GF-D8 (cell line): ENCODE results near the gene SIPA1.

Source experiments
- DNase-seq: peaks from one replicate; lab custom pipeline; 2025; lab: John Stamatoyannopoulos, UW

The SIPA1 gene, protein sequence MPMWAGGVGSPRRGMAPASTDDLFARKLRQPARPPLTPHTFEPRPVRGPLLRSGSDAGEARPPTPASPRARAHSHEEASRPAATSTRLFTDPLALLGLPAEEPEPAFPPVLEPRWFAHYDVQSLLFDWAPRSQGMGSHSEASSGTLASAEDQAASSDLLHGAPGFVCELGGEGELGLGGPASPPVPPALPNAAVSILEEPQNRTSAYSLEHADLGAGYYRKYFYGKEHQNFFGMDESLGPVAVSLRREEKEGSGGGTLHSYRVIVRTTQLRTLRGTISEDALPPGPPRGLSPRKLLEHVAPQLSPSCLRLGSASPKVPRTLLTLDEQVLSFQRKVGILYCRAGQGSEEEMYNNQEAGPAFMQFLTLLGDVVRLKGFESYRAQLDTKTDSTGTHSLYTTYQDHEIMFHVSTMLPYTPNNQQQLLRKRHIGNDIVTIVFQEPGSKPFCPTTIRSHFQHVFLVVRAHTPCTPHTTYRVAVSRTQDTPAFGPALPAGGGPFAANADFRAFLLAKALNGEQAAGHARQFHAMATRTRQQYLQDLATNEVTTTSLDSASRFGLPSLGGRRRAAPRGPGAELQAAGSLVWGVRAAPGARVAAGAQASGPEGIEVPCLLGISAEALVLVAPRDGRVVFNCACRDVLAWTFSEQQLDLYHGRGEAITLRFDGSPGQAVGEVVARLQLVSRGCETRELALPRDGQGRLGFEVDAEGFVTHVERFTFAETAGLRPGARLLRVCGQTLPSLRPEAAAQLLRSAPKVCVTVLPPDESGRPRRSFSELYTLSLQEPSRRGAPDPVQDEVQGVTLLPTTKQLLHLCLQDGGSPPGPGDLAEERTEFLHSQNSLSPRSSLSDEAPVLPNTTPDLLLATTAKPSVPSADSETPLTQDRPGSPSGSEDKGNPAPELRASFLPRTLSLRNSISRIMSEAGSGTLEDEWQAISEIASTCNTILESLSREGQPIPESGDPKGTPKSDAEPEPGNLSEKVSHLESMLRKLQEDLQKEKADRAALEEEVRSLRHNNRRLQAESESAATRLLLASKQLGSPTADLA

DNA sequence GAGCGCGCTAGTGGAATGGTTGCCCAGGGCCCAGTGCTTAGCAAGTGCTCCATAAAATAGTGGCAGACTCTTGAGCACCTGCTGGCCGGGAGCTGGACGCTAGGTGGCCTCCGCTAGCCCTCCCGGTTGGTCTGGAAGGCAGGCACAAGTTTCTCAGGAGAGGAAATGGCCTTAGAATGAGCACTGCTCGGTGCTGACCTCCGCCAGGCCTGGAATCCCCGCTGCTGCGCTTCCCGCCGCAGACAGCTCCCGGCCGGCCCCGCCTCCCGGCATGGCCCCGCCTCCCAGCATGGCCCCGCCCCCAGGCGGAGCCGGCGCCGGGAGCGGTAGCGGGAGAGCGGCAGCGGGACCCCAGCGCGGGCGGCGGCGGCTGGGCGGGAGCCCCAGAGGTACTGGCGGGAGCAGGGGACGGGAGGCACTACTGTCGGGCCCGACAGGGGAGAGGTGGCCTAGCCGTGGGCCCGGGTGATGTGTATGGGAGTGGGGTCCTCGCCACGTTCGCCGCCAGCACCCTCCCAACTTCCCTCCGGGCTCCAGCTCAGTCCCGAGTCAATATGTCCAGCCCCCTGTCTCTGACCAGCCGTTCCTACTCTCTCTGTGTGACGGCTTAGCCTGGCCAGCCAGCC is at the start of gene SIPA1:
Gene SIPA1 (plus strand): TSS at position 308 of the 626 bp plus-strand sequence. CDS start 2,821 bp downstream, outside the sequence.
- DNase-seq, result peak; percentile 51

DNA sequence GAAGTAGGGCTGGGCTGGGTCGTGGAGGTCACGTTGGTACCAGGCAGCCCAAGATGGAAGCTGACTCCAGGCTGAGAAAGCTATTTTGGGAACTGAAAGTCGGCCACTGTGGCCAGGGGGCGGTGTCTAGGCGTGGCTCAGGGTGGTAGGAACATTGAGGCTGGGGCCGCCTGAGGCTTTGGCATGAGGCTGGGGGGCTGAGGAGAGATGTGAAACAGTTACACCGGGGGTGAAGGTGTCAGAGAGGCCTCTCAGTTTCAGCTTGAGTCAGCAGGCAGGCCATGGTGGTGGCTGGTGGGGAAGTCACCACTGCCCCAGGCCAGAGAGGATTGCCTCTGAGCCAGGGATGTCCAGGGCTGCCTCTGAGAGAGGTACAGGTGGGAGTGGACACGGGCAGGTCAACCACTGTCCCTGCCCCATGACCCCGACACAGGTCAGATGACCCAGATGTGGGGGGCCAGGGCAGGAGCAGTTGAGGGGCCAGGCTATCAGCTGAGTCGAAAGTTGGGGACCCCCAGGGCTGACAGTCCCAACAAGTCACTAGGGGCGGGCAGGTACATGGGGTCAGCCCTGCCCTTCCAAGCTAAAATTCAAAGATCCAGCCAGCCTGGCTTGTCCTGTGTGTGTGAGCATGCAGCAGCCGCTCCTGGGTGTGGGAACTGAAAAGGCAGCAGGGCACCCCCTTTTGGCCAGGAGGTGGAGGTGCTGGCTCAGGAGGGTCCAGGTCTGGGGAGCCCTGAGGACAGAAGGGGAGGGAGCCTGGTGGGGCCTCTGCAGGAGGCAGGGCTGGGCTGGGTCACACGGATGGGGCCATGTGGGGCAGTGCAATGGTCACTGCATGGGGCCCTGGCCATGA is 49.5 kb upstream of the SIPA1 start:
- peak; percentile 32 for DNase-seq

- DNase-seq, result no peak
Observed at GRCh38 chr11:65589444-65590239, 48.3 kb upstream of the SIPA1 start.

DNA sequence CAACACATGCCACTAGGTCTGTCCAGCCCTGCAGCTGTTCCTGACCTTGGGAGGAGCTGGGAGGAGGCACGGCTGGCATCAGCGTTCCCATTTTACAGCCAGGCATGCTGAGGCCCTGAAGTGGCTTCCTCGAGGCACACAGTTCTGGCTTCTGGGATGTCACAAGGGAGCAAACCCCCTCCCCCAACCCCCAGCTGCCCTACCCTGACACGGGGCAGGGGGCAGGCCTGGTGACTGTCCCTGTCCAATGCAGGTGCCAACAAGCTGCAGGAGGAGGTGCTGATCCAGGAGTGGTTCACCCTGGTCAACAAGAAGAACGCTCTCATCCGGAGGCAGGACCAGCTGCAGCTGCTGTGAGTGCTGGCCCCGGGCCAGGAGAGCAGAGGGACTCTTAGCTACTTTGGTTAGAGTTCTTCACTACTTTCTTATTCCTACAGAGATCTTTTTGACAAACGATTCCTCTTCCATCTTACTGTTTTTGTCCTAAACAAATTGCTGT is 47.6 kb upstream of the SIPA1 start:
- DNase-seq, result no peak

GRCh38 chr11:65591939-65592857 is 45.7 kb upstream of the SIPA1 start:
- no peak for DNase-seq

- DNase-seq, result no peak
Observed at GRCh38 chr11:65592858-65593517, 44.9 kb upstream of the SIPA1 start.

- no peak for DNase-seq
Observed at GRCh38 chr11:65593518-65594414, 44.1 kb upstream of the SIPA1 start.

DNA sequence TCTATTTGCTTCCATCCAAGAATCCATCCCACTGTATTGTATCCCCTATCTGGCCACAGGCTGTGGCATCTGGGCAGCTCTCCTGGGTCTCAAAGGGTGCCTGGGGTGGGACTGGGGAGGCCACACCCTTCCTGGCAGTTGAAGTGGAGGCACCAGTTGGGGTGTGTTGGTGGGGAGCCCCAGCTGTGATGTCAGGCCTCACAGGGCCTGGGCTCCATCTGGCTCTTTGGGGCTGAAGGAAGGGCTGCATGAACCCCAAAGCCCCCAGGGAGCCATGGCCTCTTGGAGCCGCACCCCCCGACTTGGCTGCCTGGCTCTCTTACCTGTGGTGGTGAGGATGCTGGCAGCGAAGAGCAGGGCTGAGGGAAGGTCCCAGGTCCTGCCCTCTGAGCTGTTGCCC is 42.8 kb upstream of the SIPA1 start:
- no peak for DNase-seq

DNA sequence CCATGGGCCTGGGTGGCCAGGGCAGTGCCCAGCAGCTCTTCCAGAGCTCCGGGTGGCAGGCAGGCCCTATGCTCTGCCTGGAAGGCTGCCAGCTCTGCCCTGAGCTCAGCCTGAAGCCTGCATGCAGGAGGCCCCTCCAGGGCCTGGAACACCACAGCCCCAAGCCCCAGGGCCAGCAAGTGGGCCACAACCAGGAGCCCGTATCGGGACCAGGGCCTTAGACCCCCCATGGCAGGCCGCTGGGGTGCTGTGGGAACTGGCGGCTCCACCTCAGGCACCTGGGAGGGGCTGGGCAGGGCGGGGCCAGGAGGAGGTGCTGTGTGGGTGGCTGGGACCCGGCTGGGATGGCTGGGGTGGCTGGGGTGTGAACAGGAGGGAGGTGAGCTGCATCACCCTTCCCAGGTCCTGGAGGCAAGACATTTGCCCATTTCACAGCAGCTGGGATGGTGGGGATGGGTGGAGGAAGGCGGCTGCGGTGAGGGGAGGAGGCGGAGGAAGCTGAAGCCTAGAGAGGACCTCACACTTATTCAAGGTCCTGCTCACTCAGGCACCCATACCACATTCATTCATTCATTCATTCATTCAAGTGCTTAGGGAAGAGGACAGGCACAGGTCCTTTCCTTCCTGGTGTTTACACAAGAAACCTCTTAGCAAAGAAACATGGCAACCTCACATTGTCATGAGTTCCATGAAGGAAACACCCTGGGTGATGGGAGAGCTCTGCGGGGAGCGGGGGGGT is 42.2 kb upstream of the SIPA1 start, which contains the start of gene KCNK7:
Gene KCNK7 (minus strand): TSS at position 258 of the 739 bp plus-strand sequence. CDS start 28 bp downstream, at position 230.
- no peak for DNase-seq

DNA sequence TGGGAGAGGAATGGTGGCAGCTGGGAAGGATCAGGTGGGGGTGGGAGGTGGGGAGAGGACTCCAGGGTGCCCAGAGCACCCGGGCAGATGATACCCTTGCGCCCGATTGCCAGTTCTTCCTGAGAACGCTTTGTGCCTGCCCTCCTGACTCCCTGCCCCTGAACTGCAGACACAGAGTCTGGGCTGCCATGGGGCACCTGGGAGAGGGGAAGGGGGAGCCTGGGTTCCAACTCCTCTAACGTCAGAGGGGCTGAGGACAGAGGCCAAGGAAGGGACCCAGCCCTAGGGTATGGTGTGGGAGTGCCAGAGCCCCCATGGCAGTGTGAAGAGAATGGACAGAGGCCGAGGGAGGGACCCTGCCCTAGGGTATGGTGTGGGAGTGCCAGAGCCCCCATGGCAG is 41.4 kb upstream of the SIPA1 start:
- DNase-seq, result no peak

- DNase-seq, result no peak
Observed at GRCh38 chr11:65598258-65598699, 39.6 kb upstream of the SIPA1 start.

GRCh38 chr11:65599216-65599954 is 38.5 kb upstream of the SIPA1 start:
- DNase-seq, result no peak

DNA sequence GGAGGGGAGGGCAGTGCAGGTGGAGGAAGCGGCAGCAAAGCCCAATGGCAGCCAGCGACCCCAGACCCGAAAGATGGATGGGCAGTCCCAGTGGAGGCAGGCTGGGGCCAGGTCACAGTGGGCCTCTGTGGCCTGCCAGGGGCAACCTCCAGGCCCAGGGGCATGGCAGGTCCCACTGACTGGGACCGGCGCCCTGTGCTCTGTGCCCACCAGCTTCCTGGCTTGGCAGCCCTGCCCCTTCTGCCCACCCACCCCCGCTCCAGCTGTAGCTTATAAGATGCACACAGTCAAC is 38.0 kb upstream of the SIPA1 start:
- no peak for DNase-seq

- DNase-seq, result no peak
Observed at GRCh38 chr11:65604258-65604657, 33.6 kb upstream of the SIPA1 start.

DNA sequence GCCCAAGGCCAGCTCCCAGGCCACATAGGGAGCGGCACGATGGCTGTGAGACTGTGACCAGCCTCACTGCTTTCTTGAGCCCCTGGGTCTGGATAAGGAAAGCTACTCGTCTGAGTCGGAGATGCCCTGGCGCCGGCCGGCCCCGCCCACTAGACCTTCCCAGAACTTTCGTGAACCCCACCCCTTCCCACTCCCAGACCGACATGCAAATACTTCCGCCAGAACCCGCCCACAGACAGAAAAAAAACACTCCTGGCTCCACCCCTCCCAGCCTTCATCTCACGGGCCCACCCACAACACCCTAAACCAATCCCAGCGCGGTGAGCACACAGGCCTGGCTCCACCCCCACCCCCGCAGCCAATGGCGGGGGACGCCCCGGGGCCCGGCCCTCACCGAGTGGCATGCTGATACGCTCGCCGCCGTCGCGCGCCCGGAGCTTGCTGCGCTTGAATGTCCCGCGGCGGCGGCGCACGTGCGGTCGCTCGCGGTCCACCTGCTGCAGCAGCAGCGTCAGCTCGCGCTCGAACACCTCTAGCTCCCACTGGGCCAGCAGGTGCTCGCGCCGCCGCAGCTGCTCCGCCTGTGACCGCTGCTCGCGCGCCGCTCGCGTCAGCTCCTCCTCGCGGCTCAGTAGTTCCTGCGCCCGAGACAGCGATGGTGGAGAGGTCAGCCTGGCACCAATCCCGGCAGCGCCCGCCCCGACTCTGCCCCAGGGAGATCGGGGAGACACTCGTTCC is 30.9 kb upstream of the SIPA1 start:
- no peak for DNase-seq
